Measurements from ENCODE around the gene FNTB.
"Not testable (repeated sequence)": the region's sequence is repeated elsewhere in the genome, so short reads cannot be mapped to it uniquely, and the experiment has no call there.

The FNTB gene

GRCh38 chr14:65019944-65020566, 33.4 kb downstream of the FNTB start:
- peak; percentile 77 for DNase-seq

- DNase-seq = no peak
Observed at GRCh38 chr14:65024957-65025356, 38.3 kb downstream of the FNTB start.

GRCh38 chr14:65025818-65026217, 39.1 kb downstream of the FNTB start:
- no peak for DNase-seq

- no peak for DNase-seq
Observed at GRCh38 chr14:65026526-65026925, 39.8 kb downstream of the FNTB start.

GRCh38 chr14:65027127-65027799, 40.6 kb downstream of the FNTB start:
- DNase-seq = no peak

- no peak for DNase-seq
Observed at GRCh38 chr14:65028937-65029336, 42.2 kb downstream of the FNTB start.

GRCh38 chr14:65031321-65031720, 44.6 kb downstream of the FNTB start:
- not testable (repeated sequence) for DNase-seq

GRCh38 chr14:65032319-65032718, 45.6 kb downstream of the FNTB start:
- DNase-seq = no peak

GRCh38 chr14:65033181-65033580, 46.5 kb downstream of the FNTB start:
- DNase-seq = no peak

- no peak for DNase-seq
Observed at GRCh38 chr14:65034021-65034420, 47.3 kb downstream of the FNTB start.

GRCh38 chr14:65035049-65035448, 48.4 kb downstream of the FNTB start:
- no peak for DNase-seq

GRCh38 chr14:65038966-65039365, 52.3 kb downstream of the FNTB start:
- DNase-seq = no peak

- no peak for DNase-seq
Observed at GRCh38 chr14:65040666-65041433, 54.2 kb downstream of the FNTB start.

GRCh38 chr14:65041434-65041915, 54.8 kb downstream of the FNTB start:
- no peak for DNase-seq

GRCh38 chr14:65042296-65042695, 55.6 kb downstream of the FNTB start:
- no peak for DNase-seq

GRCh38 chr14:65042731-65043372, 56.2 kb downstream of the FNTB start:
- no peak for DNase-seq

- DNase-seq = no peak
Observed at GRCh38 chr14:65043893-65044595, 57.3 kb downstream of the FNTB start.

GRCh38 chr14:65044596-65044959, 57.9 kb downstream of the FNTB start:
- DNase-seq = no peak

GRCh38 chr14:65045006-65045405, 58.3 kb downstream of the FNTB start:
- no peak for DNase-seq

- DNase-seq = no peak
Observed at GRCh38 chr14:65045709-65046108, 59.0 kb downstream of the FNTB start.

- no peak for DNase-seq
Observed at GRCh38 chr14:65052832-65053231, 66.1 kb downstream of the FNTB start.

GRCh38 chr14:65053466-65053865, 66.8 kb downstream of the FNTB start:
- no peak for DNase-seq
